HG02973 (cell line): ENCODE measurements around the gene NAA80.
A peak's percentile ranks its signal among the peaks of the same experiment; 100 is the strongest.

Experiments used
- ATAC-seq: cut with Tn5 transposase; IDR thresholded peaks from one replicate; pipeline ENCODE4 v1.9.1; 2021; ENCODE audit warnings: moderate library complexity; ENCODE audit not compliant: unreplicated experiment

Gene NAA80

DNA sequence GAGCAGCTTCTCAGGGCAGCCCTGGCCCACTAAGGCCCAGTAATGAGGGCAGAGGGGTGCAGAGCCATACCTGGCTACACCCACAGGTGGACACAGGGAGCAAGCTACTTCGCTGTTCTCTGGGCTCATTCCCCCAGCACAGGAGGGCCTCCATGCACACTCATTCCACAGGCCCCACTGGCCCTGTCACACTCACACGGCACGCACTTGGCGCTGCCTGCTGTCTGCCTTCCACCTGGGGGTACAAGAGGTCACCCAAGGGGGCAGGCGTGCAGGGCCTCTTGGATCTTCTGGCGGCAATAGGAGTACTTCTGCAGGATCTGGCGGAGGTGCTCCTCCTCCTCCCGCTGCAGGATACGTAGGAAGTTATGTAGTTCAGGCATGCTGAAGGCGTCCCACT is 31.1 kb upstream of the NAA80 start:
- no peak for ATAC-seq

DNA sequence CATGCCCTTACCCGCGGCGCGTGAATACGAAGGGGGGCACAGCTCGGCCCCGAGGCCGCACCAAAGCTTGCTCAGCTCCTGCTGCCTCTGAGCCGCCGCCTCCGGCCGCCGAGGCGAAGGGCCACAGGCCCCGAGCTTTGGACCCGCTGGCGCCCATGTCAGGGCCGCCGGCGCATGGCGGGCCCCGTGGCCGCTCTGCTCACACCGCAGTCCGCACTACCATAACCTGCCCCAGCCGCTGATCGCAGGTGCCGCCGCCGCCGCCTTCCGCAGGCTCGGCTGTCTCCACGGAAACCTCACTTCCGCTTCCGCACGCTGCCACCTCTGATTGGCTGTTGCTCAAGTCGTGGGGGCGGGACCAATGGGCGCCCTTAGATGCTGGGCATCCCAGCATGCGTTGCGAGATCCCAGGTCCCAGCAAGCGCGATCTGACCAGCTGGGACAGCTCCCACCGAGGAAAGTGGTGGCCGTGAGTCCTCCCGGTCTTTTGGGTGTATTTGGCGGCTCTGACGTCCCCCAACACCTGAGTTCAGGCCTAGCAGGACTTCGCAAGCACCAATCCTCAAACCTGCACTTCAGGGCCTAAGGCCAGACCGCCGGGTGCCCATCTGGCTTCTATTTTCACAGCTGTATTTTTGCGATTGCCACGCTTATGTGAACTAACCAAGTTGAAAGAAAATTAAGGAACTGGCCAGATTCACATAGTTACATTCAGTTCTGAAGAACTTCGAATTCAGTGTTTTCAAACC is 28.9 kb upstream of the NAA80 start, which contains the start of gene TUSC2:
TUSC2 (minus strand) TSS at position 281 of the 749 bp plus-strand sequence; CDS start at position 157, 124 bp downstream.
- ATAC-seq: peak; percentile 75

DNA sequence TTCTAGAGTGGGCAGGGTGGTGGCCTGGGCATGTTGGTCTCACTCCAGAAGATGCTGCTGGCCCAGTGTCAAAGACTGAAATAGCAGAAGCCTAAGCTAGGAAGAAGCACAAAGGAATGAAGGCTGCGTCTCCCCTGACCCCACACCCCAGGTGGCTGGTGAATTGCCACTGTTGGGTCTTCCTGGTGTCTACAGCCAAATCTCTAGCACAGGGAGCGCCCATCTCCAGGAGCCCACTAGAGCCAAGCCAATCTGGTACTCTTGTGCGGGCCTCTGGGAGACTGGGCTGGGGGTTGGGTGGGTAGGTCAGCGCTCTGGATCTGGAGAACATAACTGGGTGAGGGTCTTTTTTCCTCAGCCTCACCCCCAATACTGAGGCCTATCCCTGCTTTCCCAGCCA is 27.9 kb upstream of the NAA80 start:
- ATAC-seq: no peak

DNA sequence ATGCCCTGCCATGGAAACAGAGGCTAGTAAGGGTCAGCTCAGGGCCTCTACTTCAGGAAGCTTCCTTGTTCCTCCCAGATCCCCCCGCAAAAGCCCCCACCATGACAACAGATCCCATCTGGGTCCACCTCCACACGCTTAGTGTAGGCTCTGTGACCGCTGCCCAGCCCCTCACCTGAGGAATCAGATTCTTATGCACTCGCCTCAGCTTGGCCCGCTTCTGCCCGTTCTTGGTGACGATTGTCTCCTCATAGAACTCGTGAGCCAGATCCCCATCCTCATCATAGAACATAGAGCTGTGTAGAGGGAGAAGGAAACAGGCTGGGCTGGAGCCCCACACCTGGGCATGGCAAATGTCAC is 27.0 kb upstream of the NAA80 start:
- no peak for ATAC-seq

DNA sequence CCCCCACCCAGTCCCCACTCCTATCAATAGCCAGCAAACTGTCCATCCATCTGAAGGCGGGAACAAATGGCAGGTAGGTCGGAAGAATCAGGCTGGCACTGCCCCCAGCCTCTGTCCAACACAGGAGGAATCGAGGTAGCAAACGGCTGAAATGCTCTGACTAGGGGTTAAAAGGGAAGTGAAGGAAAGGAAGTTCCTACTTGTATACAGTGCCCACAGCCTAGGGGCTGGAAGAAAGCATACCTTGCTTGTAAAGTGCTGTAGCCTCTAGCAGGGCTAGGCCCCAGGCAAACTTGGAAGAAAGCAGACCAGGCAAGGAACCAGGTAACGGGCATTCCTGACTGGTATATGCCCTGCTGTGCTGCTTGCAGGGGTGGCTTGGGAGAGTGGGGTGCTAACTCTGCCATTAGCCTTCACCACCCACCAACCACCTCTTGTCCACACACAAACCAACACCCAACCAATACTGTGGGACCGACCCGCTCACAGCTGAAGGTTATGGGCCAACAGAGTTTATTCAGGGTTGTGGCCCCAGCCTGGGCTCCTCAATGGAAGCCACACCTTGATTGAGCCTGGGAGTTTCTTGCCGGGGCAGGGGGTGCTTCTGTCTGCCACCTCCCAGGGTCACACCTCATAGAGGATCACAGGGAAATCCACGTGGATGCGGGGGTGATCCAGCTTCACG is 26.4 kb upstream of the NAA80 start:
- ATAC-seq: no peak

DNA sequence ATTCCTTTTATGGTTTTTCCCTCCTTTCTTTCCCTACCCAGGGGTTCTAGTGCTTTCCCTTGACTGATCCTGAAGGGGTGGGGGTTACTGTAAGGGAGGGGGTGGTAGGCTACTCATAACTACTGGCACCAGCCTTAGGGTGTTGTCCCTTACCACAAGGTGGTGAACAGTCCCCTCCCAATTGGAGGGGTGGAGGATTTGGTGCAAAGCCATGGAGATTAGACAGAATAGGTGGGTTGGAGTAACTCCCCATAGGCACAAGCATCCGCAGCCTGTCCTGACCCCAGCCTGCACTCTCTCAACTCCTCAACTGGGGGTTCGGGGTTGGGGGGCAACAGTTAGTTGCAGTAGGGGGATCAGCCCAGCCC is 25.9 kb upstream of the NAA80 start:
- no peak for ATAC-seq

DNA sequence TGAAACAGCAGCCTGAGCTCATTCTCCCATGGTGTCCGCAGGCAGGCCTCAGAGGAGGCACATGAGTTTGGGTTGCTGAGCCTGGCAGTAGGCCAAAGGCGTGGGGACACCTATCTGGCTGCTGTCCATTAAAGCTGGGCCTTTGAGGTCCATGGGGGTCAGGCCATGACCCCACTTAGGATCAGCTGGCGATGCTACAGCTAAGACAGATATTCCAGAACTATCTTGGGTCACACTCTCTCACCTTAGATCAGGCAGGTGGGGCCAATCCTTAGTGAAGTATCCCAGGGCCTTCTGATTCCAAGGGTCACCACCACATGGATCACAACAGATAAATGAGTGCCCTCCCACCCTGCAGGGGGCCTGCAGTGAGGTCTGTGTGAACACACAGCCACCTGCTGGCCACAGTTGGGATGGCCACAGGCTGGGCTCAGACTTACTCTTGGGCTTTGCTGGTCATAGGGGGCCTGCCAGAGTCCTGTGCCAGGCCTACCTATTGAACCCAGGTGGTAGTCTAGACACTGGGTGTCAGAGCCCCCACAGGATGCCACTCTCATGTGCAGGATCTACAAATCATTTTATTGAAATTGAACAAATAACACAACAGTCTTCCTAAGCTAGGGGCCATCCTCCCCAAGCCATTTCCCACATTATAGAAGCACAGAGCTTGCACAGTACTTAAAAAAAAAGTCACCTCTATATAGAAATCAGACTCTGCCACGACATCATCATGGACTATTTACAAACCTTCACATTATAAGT is 25.3 kb upstream of the NAA80 start:
- ATAC-seq: no peak

DNA sequence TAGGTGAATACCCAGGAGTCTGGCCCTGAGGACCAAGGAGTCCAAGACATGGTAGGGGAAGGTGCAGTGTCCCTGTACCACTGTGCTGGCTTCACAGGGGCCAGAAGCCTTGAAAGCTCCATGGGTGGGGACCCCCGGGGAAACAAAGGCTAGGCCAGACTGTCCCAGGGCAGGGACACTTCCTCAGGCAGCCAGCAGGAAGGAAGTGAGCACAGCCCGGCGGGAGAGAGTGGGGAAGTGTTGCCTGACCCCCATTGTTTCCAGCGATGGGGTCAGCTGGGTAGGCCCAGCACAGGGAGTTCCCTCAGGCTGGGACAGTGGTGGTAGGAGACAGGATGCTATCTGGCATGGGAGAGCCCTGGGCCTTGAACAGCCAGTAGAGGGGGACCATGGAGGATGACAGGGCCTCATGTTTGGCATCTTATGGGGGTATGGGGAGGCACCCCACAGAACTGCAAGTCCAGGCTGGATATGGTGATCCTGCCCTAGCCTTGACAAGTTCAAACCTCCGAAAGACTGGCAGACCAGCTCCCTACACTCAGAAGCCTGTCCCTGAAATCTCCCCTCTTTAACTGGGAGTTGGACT is 24.5 kb upstream of the NAA80 start:
- no peak for ATAC-seq

DNA sequence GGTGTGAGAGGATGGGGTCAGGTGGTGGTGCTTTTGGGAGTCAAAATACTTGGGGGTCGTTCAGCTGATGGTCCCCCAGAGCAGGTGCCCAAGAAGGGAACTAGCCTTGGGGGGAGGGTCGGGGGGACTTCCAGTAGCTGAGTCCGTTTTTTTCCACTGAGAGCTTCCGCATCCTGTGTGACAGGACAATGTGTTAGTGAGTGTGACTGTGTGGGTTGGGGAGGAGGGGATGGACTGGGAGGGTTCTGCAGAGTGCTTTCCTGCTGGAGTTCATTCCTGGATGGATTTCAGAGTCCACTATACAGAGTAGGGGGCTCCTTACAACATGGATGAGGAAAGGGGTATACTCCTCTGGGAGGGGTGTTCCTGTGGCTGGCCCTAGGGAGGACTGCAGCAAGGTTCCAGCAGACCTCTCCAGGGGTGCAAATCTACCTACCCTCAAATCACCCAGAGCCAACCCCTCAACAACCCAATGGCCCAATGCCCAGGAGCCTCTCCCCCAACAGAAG is 23.9 kb upstream of the NAA80 start:
- ATAC-seq: no peak

DNA sequence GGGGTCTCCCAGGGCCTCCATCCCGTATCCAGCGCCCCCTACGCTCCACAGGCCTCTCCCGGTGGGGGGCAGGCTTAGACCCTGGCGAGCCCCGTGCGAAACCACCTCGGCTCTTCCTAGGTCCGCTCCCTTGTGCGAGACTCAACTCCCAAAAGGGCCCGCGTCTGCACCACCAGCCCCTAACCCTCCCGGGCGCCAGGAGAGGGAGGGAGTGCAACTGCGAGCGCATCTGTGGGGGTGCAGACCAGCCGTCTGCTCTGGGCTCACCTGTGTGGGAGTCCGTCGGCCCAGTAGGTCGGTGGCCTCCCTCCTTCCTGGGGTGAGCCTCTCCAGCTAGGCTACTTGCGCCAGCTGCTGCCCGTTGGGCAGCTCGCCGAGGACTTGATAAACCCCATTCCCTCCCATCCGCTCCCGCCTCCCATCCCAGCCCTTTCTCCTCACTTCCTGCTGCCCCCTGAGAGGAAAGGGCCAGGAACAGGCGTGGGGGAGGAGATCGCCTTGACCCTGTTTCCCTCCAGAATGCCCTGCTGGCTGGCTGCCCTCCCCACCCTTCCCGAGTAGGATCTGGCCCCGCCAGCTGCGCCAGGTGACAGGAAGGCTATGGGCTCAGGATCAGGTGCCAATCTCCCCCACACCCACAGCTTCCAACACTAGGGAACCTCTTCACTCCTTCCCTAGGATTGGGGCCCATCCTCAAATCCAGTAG is 23.3 kb upstream of the NAA80 start, which contains the start of gene HYAL2:
HYAL2 (minus strand) TSS at position 360 of the 706 bp plus-strand sequence. CDS start 2,256 bp downstream, outside the sequence.
- ATAC-seq: no peak

DNA sequence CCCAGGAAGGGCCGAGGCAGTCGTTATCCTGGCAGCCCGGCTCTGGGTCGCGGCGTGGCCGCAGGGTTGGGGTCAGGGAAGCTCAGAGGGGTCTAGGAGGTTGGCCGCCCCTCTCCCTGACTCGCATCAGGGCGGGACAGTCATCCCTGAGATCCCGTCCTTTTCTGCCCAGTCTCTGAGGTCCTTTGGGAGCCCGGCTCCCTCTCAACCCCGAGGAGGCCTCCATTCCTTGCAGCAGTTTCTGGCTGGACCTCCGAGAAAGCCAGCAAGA is 22.8 kb upstream of the NAA80 start:
- no peak for ATAC-seq

DNA sequence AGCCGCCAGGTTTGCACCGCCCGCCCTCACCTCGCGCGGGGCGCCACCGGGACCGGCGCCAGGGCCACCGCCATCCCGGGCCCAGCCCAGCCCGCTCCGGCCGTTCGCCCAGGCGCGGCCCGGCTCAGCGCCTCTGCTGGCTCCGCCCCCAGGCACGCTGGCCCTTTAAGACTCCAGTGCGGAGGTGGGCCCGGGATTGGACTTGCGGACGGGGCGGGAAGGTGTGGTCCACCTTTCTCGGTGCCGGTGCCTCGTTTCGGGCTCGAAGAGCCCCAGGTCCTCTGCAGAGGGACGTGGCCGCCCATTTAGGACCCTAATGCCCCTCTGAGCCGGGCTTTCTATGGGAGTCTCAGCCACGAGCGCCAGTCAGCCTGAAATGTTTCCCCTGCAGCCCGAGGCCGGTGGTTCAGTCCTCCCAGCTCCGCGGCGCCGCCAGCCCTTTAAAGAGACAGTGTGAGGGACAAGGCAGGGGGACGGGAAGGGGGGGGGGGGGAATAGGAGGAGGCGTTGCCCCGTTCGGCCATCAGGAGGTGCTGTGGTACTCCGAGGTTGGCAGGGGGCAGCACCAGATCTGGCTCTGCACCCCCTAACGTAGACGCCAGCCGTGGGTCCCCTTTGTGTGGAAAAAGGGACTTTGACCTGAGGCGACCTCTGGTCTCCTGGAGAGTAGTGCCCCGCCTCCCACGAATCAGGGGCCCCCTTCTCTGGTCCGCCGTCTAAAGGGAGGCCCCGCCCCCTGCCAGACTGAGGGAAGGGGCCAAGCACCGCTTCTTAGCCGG is 22.3 kb upstream of the NAA80 start:
- ATAC-seq: peak; percentile 72

DNA sequence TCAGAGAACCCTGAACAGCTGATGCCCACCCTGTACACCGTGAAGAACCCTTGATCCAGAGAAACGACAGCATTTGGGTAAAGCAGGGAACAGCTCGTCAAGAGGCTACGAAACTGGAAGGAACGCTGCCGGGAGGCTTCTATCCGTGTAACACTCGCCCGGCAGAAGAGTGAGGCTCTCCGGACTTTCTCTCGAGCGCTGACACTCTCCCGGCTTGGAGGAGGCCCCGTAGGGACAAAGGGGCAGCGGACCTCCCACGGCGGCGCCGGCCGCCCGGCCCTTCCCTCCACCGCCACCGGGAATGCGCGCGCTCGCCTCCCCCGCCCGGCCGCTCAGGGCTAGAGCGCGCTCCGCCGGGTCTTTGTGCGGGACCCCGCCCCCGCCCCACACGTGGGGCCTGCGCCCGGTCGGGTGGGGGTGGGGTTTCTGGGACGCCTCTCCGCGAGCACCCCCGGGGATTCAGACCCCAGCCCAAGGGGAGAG is 21.7 kb upstream of the NAA80 start:
- peak; percentile 36 for ATAC-seq

DNA sequence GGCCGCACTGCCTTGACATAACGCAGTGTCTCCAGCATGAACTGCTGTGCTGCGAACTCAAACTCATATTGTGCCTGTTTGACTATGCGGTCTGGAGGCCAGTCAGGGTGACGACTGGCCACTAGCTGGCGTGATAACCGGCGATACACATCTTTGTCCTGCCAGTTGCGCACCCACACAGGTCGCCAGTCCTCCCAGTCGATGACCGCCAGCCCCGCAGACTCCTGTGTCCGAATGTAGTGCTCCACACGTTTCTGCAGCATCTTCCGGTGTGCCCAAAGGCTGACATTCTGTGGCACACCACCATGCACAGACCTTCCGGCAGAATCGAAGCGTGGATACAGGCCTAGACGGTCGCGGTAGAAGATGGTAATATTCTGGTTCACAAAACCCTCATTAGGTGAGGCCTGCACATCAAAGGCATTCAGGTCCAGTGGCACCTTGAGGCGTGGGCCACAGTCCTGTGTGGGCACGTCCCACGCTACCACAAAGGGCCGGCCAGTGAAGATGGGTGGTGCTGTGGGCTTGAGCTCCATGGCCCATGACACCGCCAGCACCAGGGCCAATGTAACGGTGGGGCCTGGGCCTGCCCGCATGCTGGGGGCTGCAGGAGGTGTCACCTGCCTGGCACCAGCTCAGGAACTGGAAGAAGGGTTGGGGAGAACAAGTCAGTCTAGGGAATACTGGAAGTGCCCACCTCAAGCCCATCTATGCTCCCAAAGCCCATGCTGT is 20.9 kb upstream of the NAA80 start:
- ATAC-seq: no peak

DNA sequence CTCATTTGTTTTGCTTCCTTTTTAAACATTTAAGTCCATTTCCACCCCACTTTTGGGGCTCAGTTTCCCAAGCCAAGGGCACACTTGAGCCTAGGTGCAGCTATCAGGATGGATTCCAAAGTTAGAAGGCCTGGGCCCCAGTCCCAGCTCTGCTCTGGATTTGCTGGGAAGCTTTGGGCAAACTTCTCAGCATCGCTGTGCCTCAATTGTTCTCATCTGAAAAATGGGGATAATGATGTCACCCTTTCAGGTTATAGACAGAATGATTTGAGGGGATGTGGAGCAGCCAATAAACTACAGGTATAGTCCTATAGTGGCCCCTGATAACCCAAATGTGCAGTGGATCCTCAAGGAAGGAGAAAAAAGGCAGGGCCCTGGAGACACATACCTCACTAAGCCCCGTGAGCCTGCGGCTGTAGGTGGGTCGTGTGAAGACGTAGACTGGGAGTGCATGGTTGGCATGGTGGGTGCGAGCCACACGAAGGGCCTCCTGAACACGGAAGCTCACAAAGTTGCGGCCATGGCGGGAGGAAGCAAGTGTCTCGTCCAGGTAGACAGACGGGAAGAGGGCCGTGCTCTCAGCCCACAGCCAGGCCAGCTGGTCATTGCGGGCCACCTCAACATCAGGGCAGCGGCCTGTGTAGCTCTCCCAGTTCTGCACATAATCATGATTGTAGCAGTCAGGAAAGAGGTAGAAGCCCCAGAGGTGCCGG is 20.1 kb upstream of the NAA80 start:
- no peak for ATAC-seq

DNA sequence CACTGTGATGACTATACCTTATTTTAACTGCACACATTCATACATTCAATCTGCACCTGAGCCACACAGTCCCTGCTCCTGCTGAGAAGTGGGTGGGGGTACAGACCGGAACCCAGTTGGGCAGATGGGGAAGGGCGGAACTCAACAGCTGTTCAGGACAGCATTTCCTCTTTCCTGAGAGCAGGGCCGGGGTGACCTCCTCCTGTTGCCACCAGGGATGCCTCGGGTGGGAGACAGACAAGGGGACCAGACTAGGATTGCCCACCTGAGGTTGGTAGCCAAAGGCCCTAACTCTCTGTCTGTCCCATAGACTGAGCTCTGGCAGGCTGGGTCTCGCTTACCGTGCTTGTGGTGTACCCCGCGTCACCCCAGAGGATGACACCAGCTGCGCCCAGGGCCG is 19.4 kb upstream of the NAA80 start:
- no peak for ATAC-seq

DNA sequence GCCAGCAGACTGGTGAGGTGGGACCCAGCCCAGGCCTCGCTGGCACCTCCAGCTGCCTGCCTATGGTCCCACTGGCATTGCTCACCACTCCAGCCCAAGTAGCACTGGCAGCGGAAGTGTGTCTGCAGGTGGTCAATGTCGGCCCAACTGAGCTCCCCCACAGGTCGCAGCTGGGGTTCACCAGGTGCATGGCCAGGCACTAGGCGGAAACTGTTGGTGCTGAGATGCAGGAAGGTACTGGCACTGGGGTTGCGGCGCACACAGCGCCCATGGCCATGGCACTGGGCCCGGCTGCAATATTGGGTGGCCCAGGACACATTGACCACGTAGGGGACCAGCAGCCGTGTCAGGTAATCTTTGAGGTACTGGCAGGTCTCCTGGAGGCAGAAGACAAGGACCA is 19.0 kb upstream of the NAA80 start:
- ATAC-seq: no peak

DNA sequence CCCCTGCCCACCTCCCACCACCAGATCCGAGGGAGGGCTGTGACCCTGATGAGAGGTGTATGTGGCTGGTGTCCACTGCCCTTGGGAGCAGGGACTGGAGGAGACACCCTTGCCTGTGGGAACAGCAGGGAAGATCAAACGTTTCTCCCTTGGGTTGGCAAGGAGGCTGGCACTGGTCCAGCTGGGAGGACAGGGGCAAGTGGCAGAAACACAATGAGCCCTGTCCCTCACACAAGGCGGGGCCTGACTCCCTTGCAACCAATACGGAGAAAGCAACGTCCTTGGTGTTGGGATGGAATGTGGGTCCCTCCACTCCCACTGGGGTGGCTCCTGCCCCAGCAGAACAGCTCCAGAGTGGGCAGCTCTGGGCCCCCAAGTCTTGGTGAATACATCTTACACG is 18.1 kb upstream of the NAA80 start:
- ATAC-seq: no peak
